Renal cortical epithelial cell (primary cell): Measurements from ENCODE around the gene CCDC34. TPM values are rescaled to one million over a fixed set of nuclear protein-coding genes. Genes with fewer than 3 reads are reported as not detected.
A peak's percentile ranks its signal among the peaks of the same experiment; 100 is the strongest.
"Not testable (repeated sequence)": the region's sequence is repeated elsewhere in the genome, so short reads cannot be mapped to it uniquely, and the experiment has no call there.

ENCODE experiments used
- DNase-seq: peaks from one replicate; pipeline ENCODE4 v3.0.0-alpha.2; 2011; ENCODE audit warnings: low read depth
- total RNA-seq: library from RNA; depleted of rRNA; stranded (reverse); fragments of >200 nt; gene quantifications from 2 replicates; pipeline ENCODE4 v1.2.3, GENCODE V29; 2014

Gene CCDC34
- total RNA-seq, 1 donor from 2014 or later = 4.0 TPM

DNA sequence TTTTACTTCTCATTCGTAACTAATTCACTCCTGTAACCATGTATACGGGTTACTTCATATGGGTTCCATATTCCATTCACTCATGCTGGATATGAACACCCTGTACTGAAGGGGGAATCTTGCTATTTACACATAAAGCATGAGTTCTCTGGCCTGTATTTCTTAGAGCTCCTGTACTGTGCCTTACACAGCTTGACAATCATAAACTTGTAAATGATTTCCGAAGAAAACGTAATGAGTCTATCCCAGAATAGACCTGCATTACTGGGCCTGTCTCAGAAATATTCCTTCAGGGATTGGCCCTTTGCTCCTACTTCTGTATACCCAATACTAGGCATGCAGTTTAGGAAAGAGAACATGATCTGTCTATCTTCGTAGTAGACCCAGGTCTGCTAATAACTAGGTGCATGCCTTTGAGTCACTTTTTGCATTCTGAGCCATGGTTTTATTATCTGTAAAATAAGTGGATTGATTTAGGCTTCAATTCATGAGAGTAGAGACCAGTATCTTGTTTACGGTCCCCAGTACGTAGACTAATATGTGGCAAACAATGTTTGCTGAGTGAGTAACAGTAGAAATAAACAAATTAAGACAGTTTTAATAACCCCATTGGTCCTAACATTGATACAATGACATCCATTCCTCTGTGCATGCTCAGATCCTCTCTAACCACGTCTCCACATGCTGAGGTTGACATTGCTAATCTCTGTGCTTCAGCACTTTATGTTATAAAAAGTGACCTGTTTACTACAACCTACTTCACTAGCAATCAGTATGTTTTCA, 1.2 kb downstream of the CCDC34 start:
- peak; percentile 22 for DNase-seq

DNA sequence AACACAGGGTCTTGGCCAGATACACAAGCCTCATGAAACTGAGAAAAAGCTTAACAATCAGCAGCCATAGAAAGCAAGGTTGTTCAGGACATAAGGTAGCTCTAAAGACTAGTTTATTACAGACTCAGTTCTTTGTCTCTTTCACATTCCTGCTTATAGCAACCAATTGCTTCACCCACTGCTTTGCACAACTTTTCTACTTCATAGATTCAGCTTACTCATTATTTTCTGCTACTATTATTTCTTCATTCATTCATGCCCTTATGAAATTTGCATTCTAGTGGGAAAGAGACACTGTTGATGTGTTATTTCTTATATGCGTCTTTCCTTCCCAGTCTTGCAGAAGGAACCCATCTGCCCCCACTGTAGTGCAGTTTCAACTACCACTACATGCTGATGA, 4.7 kb downstream of the CCDC34 start:
- peak; percentile 28 for DNase-seq

DNA sequence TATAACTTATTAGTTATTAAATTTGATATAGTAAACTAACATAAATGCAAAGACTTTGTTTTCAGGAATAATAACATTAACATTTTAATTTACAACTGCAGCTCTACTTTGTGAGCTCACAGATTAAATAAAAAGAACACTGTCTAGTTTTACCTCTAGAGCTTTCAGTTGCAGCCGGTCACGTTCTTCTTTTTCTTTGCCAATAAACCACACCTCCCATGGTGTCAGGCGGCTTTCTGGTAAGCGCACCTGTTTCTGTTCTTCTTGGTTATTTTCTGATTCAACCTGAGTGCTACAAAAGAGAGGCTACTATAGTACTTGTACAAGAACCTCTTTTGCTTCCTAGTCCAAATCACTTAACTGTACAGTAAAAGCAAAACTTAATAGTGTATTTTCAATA, 5.8 kb downstream of the CCDC34 start:
- no peak for DNase-seq

DNA sequence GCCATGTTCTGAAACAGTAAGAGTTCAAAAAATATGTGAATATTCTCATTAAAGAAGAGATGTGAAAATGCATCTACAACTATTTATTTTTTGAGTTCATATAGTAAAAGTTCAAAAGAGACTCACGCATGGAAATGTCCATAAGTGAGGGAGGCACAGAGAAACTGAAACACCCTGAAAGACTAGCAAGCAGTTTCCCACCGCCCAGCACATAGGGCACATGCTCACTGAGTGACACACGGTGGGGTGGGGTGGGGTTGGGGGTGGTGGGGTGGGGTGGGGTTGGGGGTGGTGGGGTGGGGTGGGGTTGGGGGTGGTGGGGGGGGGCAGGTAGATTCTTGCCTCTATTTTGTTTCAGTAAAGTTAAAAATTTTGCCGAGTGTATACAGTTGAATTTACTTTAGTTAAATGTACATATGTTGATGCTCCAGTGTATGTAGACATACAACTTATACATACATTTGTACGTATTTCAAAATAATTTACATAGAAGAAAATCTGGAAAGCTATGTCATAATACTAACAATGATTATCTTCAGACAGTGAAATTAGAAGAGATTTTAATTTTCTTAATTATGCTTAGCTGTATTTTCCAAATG, 6.3 kb downstream of the CCDC34 start:
- no peak for DNase-seq

DNA sequence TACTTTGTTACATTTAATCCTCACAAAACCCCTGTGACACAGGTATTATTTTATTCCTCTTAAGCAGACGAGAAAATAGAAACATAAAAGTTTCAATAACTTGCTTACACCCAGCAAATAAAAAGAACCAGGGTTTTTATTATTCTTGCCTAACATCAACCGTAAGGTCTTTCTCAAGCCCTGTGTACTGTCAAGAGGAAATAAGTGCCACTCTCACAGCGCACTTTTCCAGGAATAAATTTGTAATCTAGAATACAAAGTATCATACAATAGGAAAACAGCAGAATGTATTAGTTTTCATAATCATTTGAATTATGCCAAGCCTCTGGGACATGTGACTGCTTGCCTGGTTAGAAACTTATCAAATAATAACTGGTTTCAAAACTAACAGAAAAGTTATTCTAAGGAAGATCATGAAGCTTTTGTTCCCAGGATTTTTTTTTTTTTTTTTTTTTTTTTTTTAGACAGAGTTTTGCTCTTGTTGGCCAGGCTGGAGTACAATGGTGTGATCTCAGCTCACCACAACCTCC, 7.4 kb downstream of the CCDC34 start:
- DNase-seq = no peak

DNA sequence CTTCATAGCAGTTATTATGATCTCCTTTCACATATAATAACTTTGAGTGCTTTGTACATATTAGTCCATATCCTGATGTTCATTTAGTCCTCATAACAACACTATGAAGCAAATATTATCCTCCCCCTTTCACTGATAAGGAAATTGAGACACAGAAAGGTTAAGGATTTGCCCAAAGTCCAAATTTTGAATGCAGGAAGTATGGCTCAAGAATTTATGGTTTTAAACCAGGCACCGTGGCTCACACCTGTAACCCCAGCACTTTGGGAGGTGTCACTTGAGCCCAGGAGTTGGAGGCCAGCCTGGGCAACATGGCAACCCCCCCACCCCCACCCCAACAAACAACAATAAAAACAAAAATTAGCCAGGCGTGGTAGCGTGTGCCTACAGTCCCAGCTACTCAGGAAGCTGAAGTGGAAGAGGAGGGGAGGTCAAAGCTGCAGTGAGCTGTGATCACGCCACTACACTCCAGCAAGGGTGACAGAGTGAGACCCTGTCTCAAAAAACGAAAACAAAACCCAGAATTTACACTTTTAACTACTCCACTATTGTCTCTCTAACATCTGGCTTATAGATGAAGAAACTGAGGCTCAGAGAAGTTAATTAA, 8.6 kb downstream of the CCDC34 start:
- no peak for DNase-seq

DNA sequence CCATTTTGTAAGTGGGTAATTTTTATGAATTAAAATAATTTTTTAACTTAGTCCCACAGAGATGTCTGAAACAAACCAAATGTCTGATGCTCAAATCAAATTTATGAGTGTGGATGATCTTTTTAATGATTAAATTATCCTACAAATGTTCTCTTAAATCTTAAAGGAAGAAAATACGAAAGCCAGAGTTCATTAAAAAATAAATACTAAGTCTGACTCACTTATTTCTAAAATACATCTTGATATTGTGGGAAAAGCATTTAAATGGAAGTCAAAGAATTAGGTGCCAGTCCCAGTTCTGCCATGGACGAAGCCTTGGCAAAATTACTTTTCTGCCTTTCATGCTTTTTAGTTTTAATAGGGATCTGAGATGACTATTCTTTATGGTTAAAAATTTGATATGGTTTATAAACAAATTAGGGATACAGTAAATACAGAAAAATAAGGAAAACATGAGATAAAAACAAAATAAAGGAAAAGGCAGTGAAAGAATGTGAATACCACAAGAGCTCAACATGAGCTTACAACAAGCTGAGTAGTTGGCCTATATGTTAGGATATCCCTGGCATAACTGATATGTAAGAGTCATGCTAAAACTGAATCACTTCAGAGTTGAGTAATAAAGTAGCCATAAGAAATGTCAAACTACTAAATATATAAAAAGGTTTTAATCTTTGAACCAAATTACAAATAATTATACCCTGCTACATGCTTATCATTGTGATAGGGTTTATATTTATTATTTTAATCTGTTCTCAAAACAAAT, 9.2 kb downstream of the CCDC34 start:
- peak; percentile 19 for DNase-seq

DNA sequence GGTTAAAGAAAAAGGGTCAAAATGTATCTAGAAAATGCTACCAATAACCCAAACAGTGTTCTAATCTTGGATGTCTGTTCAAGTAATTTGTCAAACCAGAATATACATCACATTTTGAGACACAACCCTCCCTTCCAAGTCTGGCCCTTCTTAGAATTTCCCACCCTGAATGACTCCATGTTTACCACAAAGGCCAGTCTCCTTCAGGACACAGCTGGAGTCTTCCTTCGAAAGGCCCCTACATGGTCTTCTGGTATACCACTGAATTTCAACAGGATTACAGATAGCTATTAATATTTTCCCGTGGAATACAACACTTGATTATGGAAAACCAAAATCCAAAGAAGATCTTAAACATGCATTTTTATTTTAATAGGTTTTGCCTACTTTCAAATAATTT, 10.2 kb downstream of the CCDC34 start:
- DNase-seq = no peak

DNA sequence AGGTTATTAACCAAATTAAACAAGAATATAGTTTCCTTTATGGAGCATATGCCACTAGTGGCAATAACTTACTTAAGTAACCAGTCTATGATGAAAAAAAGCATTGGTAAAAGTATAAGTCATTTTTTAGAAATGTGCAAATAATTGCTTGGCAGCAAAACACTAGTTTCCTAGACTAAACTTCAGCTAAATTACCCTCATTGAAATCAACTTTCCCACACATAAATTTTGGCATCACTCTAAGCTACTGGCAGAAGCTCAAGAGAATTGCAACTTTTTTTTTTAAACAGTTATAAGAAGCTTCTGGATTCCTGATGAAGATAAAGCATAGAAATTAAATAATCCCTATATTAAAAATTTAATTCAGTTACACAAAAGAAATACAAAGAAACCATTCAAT, 12.5 kb downstream of the CCDC34 start:
- DNase-seq = no peak

DNA sequence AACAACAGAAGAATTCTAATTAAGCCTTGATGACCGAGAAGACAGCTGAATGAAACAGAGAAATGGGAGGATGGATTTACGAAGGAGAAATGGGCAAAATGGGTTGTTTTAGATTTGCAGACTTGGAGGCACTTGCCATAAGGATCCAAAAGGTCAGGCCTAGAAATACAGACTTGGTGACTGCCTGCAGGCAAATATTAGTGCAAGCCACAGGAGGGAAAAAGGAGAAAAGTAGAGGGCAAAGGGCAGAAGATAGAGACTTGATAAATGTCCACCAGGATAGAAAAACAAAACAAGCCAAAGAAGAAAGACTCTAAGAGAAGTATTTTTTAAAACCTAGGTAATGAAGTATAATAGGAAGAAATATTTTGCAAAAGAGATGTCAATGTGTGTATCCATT, 13.1 kb downstream of the CCDC34 start:
- DNase-seq = no peak

DNA sequence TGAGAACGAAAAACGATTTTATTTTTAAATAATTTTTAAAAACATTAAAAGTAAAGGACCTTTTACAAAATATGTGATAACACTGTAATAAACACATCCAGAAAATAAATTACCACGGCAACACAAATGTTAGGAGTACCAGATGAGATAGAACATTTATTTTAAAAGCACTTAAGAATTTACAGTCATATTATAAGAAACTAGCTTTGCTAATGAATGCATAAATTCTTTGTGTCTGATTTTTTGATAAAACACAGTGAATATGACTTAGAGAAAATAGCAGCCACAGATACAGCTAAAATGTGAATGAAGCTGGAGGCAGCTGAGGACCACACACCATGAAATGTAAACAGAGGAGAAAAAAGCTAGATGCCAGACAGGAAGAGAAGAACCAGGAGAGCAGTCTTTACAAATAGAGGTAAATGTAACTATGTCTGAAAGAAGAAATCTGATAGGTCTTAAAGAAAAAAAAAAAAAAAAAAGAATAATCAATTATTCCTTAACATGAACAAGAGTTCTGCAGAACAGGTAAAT, 14.6 kb downstream of the CCDC34 start:
- DNase-seq = no peak

DNA sequence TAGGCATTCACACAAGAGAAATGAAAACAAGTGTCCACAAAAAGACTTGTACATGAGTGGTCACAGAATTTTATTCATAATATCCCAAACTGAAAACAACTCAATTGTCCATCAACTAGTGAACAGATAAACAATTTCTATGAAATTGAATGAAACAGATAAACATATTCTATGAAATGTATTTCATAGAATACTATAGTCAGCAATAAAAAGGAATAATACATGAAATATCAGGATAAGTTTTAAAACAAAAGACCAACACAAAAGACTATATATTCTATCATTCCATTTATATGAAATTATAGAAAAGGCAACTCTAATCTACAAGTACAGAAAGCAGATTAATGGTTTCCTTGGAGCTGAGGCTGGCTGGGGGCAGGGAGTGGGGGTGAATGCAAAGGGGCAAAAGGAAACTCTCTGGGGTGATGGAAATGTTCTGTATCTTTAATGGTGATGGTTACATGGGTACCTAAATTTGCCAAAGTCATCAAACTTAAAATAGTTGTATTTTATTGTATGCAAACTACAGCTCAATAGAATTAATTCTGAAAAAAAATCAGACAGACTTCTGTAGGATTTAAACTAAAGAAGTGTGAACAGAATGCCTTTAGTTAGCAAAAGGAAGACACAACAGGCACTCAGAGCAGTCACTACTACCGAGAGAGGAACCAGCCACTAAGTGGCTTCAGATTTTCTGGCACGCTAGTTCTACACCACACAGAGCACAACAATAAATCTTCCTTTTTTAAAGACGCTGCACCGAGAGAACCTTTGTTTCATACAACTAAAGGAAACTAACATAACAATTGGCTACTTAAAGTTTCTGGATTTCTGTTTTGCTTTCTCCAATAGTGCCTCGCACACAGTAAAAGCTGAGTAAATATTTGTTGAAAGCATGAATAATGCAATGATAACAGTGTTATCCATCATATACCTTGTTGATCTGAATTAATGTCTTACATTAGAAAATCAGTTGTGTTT, 15.4 kb downstream of the CCDC34 start:
- no peak for DNase-seq

DNA sequence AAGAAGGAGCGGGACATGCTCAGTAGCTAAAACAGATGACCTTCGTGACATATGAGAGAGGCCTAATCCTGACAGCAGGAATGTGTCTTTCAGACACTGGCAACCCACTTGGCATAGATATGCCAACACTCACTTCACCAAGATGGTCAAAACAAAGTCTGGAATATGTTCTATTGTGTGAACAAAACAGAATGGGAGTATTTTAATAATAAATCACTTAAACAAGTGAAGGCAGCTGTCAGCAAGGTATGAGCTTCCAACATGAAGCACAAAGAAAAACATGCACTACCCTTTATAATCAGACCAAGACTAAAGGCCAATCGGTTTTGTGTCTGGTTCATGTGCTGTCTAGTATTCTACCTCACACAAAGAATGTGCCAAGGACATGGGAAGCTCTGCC, 23.1 kb downstream of the CCDC34 start:
- no peak for DNase-seq

DNA sequence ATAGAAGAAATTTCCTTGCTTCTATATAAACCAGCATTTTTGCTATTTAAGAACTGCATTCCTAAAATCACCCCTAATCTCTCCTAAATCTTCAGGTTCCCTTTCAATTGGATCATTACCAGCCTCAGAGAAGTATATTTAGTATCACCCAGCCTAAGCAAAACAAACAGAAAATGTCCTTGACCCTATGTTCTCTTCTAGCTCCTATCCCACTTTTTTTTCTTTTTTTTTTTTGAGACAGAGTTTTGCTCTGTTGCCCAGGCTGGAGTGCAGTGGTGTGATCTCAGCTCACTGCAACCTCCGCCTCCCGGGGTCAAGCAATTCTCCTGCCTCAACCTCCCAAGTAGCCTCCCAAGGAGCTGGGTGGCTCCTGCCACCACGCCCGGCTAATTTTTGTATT, 28.3 kb downstream of the CCDC34 start:
- DNase-seq = not testable (repeated sequence)

DNA sequence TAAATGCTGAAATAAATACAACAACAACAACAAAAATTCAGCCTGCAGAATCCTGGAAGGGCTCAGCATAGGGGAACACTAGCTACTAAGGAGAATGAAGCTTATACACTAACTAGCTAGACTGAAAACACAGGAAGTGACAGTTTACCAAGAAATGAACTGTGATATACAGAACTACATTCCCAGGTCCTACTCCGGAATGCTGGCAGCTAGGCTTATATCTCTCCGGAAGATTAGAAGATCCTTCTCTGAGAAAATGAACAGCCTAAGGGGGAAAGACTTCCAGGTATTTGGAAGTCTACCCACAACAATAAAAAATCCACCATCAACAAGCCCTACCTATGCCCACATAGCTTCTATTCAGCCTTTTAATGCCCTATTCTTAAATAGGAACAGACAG, 31.0 kb downstream of the CCDC34 start:
- DNase-seq = peak; percentile 10

DNA sequence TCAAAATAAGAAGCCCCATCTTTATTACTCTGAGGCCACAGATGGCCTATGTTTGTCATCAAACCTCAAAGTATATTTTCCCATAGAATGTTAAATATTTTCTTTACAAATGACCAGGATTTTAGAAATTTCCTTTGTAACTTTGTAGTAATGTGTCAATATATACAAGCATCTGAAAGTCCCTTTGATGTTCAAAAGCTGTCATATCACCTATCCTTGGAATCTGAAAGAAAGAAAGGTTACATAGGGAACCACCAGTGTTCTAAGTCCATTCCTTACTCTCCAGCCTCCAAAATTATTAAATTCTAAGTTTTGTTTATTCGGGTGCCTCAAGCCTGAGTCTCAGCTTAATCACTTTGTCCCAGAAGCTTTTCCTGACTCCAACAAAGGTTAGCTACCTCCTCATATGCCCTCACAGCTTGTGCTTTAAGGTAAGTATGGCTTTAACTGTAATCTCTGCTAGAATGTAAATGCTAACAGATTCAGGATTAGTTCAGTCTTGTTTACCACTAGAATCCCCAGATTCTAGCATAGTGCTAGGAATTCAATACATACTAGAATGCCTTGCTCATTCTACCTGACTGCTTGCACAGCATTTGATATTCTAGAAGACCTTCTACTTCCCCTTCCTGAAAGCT, 32.3 kb downstream of the CCDC34 start:
- no peak for DNase-seq

DNA sequence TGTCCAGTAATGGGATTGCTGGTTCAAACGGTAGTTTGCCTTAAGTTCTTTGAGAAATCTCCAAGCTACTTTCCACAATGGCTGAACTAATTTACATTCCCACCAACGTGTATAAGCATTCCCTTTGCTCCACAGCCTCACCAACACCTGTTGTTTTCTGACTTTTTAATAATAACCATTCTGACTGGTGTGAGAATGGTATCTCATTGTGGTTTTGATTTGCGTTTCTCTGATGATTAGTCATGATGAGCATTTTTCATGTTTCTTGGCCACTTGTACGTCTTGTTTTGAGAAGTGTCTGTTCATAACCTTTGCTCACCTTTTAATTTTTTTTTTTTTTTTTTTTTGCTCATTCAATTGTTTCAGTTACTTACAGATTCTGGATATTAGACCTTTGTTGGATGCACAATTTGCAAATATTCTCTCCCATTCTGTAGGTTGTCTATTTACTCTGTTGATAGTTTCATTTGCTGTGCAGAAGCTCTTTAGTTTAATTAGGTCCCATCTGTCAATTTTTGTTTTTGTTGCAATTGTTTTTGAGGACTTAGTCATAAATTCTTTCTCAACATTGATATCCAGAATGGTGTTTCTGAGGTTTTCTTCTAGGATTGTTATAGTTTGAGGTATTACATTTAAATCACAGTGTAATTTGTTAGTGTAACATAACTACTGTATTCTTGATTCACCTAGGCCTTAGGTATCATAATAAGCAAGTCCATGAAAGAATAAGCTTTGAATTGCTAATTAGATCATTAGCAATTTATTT, 33.0 kb downstream of the CCDC34 start:
- DNase-seq = no peak

DNA sequence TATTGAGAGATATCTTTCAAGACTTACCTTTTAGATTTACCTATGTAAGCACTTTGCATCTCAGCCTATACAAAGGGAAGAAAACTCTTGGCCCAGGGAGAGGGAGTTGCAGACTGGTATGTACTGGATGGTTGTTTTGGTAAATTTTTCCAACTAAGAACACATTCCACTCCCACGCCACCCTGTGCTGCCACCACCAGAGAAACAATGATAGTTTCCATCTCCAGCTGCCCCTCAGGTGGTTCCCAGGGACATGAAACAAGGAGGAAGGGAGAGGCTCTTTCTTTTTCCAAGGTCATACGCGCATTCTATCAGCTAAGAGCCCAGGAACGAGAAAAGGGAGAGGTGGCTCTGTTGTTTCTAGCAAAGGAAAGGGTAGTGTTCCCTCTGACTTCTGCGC, 34.4 kb downstream of the CCDC34 start:
- peak; percentile 70 for DNase-seq

DNA sequence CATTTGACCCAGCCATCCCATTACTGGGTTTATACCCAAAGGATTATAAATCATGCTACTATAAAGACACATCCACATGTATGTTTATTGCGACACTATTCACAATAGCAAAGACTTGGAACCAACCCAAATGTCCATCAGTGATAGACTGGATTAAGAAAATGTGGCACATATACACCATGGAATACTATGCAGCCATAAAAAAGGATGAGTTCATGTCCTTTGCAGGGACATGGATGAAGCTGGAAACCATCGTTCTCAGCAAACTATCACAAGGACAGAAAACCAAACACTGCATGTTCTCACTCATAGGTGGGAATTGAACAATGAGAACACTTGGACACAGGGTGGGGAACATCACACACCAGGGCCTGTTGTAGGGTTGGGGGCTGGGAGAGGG, 36.0 kb downstream of the CCDC34 start:
- not testable (repeated sequence) for DNase-seq
